GM12892 (cell line): Measurements from ENCODE around the gene PC.

Experiments
- DNase-seq: peaks from one replicate; pipeline ENCODE4 v3.0.0; 2011; ENCODE audit not compliant: insufficient read length
- FAIRE-seq: peaks from 2 replicates; lab custom pipeline; 2011; peaks lifted over from hg19 to GRCh38; lab: Jason Lieb, UNC
- POLR2A ChIP-seq: IDR thresholded peaks from 2 replicates; pipeline ENCODE4 v1.6.1; 2011; ENCODE audit warnings: low read depth, low read length, control low read depth
- POLR2AphosphoS5 ChIP-seq: IDR thresholded peaks from 2 replicates; pipeline ENCODE4 v1.6.1; 2011; ENCODE audit warnings: low read depth, low read length, control low read depth
- TAF1 ChIP-seq: IDR thresholded peaks from 2 replicates; pipeline ENCODE4 v1.6.1; 2011; ENCODE audit warnings: low read depth, mild to moderate bottlenecking, control low read depth, low read length, borderline replicate concordance

Gene PC

DNA sequence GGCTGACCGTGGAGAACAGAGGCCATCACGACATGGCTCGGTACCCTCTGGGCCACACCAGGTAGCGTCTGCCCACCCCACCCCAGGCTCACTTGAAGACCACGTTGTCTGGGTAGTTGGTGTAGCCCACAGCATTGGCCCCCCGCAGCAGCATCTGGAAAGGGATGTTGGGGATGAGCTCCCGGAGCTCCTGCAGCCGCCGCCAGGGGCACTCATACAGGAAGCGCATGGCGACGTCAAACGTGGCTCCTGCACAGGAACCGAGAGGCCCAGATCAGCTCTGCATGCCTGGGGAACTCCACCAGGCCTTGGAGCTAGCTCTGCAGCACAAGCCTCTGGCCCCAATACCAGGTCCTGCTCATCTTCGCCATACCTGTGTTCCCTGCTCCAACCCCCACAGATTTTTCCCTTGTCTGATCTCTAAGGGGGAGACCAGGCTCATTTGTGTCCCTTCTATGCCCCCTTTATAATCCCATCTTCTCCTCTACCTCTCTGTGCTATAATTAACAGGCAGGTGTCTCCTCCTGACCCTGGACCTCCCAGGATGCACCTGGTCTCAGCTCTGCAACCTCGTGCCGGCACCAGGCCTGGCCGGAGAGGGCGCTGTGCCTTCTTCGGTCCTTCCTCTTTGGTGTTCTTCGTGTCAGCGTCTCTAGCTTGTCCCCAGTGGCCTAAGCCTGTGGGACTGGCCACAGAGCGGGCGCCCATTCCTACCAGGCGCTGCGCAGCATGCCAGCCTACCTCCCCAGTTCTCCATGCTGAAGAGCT, 106.3 kb downstream of the PC start:
- FAIRE-seq (peak; percentile 98), DNase-seq (peak; percentile 67)
- no peak for TF ChIP-seq POLR2A
- TF ChIP-seq TAF1, result no peak
- TF ChIP-seq POLR2AphosphoS5, result no peak

DNA sequence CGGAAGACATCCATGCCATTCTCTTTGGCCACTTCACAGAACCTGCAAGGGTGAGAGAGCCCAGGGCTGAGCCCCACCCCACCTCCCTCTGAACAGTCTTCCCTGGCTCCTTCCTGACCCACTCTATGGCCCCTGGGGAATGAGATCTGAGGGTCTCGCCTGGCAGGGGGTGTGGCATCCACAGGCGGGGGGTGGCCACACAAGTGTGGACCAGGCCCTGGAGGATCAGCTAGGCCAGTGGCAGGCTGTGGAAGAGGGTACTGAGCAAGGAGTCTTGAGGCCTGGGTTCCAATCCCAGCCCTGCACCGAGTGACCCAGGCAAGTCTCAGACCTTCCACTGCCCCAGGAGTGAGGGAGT, 107.0 kb downstream of the PC start:
- FAIRE-seq (no peak), DNase-seq (peak; percentile 4)
- TF ChIP-seq TAF1, result no peak
- TF ChIP-seq POLR2AphosphoS5, result no peak
- no peak for TF ChIP-seq POLR2A

DNA sequence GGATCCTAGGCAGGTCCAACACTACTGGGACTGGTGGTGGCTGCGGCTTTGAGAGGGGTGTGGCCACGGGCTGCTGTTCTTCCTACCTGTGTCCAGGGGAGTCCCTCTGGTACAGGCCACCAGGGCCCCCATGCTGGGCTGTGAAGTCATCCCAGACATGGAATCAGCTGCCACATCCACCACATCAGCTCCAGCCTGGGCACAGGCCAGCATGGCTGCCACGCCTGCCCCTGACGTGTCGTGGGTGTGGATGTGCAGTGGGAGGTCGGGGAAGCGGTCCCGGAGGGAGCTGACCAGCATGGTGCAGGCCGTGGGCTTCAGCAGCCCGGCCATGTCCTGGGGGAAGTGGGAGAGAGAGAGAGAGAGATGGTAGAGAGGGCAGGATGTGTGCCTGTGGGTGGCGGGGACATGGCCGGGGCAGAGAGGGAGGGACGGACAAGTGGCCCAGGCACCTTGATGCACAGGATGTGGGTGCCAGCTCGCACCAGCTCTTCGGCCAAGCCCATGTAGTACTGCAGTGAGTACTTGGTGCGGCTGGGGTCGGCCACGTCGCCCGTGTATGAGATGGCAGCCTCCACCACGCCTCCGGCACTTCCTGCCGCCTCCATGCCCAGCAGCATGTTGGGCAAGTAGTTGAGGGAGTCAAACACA, 107.5 kb downstream of the PC start:
- FAIRE-seq, result no peak

DNA sequence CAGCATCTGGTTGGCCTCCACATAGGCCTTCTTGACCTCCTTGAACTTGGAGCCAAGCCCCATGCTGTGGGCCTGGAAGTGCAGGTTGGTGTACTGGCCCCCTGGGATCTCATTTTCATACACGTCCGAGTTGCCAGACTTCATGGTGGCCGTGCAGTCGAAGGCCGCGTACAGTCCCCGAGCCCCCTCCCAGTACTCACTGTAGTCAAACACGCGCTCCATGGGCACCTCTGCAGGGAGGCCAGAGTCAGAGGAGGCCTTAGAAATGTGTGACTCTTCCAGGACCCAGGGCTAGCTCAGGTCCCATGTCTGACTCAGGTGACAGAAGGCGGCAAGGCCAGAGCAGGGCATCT, 108.0 kb downstream of the PC start:
- FAIRE-seq (no peak), DNase-seq (no peak)
- no peak for TF ChIP-seq POLR2AphosphoS5
- TF ChIP-seq TAF1, result no peak
- TF ChIP-seq POLR2A, result no peak

More for the DNA sequence above, 107.5 kb downstream of the PC start:
- TF ChIP-seq TAF1 (no peak), POLR2A (no peak), POLR2AphosphoS5 (no peak)
- peak; percentile 13 for DNase-seq

DNA sequence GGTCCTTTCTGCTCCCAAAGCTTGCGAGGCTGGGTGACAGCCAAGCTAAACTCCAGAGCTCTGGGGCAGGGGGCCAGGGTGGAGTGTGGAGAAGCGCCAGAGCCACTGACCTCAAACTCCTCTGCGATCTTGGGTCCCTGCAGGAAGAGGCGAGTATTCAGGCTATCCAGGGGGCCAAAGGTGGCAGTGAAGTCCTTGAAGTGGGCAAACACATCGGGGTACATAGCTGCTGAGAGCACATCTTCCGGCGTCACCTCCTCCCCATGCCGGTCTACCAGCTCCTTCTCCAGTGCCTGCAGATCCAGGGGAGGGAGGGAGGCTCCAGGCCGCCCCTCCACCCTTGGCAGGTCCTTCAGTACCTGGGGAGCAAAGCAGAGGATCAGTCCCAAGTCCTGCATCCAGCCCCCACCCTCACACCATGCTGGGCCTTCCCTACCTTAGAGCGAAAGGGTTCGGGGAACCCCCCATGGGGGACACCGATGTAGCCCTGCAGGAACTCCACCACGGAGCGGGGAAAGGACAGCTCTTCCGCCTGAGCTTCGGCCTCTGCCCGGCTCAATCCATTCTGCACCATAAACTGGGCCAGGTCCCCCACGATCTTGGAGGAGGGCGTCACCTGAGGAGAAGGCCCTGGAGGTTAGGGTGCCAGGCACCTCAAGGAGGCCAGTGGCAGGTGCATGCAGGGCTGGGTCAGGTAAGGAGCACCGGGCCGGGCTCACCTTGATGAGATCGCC, 108.5 kb downstream of the PC start:
- peak; percentile 18 for DNase-seq
- no peak for FAIRE-seq
- no peak for TF ChIP-seq TAF1
- no peak; the same call in 1 of the 2 replicates for TF ChIP-seq POLR2AphosphoS5
- no peak for TF ChIP-seq POLR2A

DNA sequence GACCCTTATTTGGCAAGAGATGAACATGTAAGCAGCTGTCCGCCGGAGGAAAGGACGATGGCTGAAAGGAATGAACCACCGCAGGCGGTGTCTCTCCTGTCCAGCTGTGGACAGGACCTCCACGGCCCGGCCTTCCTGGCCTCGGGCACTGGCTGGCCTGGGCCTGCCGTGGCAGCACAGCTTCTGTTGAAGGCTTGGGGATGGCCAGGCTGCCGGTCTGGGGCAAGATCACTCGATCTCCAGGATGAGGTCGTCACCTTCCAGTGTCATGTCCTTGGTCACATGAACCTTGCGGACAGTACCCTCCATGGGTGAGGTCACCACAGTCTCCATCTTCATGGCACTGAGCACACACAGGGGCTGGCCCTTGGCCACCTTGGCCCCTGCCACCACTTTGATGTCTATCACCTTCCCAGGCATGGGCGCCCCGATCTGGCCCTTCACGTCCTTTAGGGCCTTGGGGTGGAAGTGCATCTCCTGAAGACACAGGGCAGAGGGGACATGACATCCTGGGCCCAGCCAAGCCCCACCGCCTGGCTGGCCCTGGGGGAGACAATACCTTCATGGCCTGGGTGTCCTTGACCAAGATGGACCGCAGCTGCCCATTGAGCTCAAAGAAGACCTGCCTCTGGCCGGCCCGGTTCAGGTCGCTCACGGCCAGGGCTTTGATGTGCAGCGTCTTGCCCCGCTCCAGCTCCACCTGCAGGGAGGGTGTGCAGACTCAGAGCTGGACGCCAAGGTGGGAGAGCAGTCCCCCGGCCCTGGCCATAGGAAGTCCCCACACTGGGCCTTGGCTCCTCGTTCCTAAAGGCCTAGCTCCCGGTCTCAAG, 109.3 kb downstream of the PC start:
- peak; percentile 10 for DNase-seq
- TF ChIP-seq POLR2A, result no peak
- peak; percentile 19; the same call in 1 of the 2 replicates for TF ChIP-seq POLR2AphosphoS5
- no peak for FAIRE-seq

DNA sequence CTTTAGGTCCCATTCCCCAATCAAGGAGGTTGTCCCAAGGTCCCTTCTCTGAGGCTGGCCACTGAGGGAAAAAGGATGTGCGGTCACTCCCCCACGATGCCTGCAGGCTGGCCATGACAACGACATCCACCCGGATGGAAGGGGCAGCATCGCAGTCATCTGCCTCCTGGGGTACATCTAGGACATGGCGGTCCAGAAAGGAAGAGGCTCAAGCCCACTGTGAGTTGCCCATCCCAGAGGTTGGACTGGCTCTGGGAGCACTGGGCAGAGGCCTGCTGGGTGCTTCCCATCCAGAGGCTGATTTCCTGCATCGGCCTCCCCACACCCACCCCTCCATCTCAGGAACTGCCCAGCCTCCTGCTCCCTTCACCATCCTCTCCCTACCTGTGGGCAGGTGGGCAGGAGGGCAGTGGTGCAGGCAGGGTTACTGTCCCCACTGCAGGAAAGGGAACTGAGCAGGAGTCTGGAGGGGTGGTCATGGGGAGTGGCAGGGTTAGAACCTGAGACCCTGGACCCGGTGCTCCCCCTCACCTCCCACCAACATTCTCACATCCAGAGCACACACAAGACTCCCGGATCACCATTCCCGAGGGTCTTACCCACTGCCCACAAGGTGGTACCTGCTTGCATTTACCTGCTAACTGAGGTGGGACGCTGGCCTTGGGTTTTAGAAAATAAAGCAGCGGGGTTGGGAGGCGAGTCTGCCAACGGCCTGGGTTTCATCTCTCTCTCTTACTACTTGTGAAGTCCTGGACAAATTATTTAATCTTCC, 110.5 kb downstream of the PC start:
- FAIRE-seq, result no peak

DNA sequence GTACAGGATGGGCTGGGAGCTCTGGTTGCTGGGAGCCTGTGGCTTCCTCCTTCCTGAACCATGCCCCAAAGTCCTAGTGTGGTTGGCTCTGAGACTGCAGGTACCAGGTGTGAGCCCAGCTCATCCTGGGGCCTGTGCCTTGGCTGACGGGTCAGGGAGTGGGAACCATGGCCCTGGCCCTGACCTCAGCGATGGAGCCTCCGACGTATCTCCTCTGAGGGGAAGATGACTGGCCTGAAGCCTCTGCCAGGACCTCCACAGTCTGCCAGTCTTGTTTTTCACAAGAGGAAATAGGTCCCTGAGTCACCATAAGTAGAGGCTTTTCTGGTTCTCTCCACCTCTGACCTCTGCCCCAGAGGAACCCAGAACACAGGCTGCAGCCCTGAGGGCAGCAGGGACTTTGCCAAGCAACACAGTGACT, 111.5 kb downstream of the PC start:
- no peak for DNase-seq
- no peak for FAIRE-seq
- TF ChIP-seq POLR2A (no peak), TAF1 (no peak), POLR2AphosphoS5 (no peak)

More for the DNA sequence above, 110.5 kb downstream of the PC start:
- TF ChIP-seq TAF1 (no peak), POLR2AphosphoS5 (no peak; the same call in 1 of the 2 replicates), POLR2A (no peak)
- DNase-seq, result peak; percentile 12

DNA sequence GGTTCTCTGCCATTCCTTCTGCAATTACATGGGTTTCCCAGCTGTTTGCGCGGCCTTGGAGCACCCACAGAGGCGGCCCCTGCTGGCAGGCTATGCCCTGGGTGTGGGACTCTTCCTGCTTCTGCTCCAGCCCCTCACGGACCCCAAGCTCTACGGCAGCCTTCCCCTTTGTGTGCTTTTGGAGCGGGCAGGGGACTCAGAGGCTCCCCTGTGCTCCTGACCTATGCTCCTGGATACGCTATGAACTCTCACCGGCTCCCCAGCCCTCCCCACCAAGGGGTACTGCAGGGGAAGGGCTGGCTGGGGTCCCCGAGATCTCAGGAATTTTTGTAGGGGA, 112.3 kb downstream of the PC start:
- FAIRE-seq, result no peak
- no peak for DNase-seq
- TF ChIP-seq POLR2AphosphoS5 (no peak), TAF1 (no peak), POLR2A (no peak)

DNA sequence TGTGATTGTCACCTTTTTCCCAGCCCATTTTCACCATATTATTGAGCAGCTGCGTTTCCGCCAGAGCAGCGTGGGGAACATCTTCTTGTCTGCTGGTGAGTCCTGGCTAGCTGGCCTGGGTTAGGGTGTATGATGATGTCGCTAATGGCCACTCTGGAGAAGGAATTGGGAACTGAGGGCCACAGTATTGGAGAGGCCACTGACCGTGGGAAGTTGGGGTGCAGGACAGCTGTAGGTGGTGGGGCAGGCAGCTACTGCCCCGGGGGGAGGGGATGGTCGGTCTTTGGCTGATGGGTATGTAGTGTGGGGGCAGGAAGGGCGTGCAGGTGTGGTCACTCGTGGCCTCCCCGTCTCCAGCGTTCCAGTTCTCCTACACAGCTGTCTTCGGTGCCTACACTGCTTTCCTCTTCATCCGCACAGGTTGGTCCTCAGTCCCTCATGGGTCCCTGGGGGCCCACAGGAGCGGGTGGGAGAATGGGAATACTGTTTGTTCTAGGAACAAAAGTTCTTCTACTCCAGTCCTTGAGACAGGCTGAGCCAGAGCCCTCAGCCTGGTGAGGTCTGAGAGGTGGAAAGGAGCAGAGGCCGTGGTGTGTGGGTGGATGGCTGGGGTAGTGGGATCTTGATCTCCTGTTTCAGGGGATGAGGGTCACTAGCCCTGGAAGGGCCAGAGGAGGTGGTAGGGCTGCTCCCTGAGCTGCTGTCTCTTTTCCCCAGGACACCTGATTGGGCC, 112.9 kb downstream of the PC start:
- DNase-seq (no peak), FAIRE-seq (no peak)

More for the DNA sequence above, 112.9 kb downstream of the PC start:
- TF ChIP-seq POLR2AphosphoS5 (no peak), POLR2A (no peak), TAF1 (no peak)
